Activated CD8-positive, alpha-beta memory T cell treated with anti-CD3 and anti-CD28 coated beads for 36 hours (primary cell): Measurements from ENCODE around the gene HS6ST1. TPM values are rescaled to one million over a fixed set of nuclear protein-coding genes. Genes with fewer than 3 reads are reported as not detected.

Source experiments
- CTCF ChIA-PET: fragments of 350-600 bp; sonication (Branson Sonifier 250); formaldehyde crosslinking; loops from one replicate; lab custom pipeline; 2021; ENCODE audit warnings: antibody characterized with exemption; lab: Charles Lee
- POLR2A ChIA-PET: fragments of 350-600 bp; sonication (Branson Sonifier 250); formaldehyde crosslinking; loops from one replicate; lab custom pipeline; 2021; ENCODE audit warnings: antibody characterized with exemption; lab: Charles Lee
- total RNA-seq, 2 experiments: library from RNA; stranded (reverse); gene quantifications; one replicate each; pipeline ENCODE4 v1.2.3, GENCODE V29; 2021

HS6ST1 gene
- 10 to 100 TPM; 16.0 to 18.1 TPM for total RNA-seq

DNA sequence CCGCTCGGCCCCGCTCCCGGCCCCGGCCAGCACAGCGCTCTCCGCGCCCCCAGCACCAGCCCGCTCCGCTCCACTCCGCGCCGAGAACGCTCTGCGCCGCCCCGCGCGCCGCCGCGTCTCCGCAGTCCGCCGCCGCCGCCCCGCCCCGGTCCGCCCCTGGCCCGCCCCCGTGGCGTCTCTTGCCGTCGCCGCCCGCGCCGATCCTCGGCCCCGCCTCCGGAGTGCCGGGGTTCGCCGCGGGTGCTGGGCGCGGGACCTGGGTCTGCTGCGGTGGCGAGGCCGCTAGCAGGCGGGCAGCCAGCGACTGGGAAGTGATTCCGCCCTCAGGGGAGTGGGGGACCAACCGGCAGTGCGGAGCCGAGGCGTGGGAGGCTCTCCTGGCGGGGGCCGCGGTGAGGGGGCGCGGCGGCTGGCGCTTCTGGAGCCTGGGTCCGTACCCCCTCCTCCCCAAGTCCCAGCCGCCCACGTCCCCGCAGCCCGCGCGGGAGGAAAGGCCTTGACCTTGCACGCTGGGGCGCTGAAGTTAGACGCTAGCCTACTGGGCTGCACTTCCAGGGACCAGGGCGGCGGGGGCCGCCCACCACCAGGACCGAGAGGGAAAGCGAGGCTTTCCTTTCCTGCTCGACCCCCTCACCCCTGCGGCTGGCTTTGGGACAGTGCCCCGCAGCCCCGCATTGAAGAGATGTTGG lies at the start of gene HS6ST1:
TSS of gene HS6ST1 (minus strand) at position 93 of the 689 bp plus-strand sequence. CDS start 305 bp downstream, outside the sequence.
- CTCF ChIA-PET, result no interaction called here
- POLR2A ChIA-PET, result no interaction called here

GRCh38 chr2:128367601-128368359 lies 49.1 kb upstream of the HS6ST1 start:
- CTCF ChIA-PET, result no interaction called here
- POLR2A ChIA-PET, result no interaction called here

GRCh38 chr2:128366713-128367511 lies 48.2 kb upstream of the HS6ST1 start:
- POLR2A ChIA-PET, result no interaction called here

DNA sequence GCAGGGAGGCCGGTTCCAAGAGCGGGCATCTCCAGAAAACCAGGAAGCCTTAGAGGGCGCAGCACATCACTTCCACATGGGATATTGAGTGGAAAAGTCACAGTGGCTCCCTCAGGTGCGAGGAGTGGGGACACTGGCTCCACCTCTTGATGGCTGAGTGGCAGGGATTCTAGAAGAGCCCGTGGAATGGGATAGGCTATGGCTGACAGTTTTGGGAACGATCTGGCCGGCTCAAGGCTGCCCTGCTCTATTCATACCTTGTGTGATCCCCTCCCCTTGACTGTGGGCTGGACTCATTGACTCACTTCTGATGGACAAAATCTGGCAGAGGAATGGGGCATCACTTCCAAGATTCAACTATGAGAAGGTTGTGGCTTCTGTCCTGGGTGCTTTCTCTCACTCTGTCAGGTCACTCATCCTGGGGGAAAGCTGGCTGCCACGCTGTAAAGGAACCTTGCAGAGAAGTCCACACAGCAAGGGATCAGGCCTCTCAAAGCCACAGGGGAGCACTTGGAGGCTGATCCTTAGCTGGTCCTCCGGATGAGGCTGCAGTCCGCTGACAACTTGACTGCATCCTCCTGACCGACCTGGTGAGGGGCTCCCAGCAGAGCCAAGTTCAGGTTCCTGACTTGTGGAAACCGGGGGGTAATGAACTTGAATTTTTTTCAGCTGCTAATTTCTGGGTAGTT lies 46.7 kb upstream of the HS6ST1 start:
- CTCF ChIA-PET, result no interaction called here
- POLR2A ChIA-PET, result no interaction called here

More at GRCh38 chr2:128366713-128367511, 48.2 kb upstream of the HS6ST1 start:
- CTCF ChIA-PET, result no interaction called here

- ChIA-PET CTCF (no interaction called here), POLR2A (no interaction called here)
These were observed 45.8 kb upstream of the HS6ST1 start for GRCh38 chr2:128364441-128364911.

GRCh38 chr2:128363934-128364361 lies 45.3 kb upstream of the HS6ST1 start:
- POLR2A ChIA-PET, result no interaction called here
- CTCF ChIA-PET, result no interaction called here

GRCh38 chr2:128362889-128363228 lies 44.2 kb upstream of the HS6ST1 start:
- ChIA-PET CTCF (no interaction called here), POLR2A (no interaction called here)

DNA sequence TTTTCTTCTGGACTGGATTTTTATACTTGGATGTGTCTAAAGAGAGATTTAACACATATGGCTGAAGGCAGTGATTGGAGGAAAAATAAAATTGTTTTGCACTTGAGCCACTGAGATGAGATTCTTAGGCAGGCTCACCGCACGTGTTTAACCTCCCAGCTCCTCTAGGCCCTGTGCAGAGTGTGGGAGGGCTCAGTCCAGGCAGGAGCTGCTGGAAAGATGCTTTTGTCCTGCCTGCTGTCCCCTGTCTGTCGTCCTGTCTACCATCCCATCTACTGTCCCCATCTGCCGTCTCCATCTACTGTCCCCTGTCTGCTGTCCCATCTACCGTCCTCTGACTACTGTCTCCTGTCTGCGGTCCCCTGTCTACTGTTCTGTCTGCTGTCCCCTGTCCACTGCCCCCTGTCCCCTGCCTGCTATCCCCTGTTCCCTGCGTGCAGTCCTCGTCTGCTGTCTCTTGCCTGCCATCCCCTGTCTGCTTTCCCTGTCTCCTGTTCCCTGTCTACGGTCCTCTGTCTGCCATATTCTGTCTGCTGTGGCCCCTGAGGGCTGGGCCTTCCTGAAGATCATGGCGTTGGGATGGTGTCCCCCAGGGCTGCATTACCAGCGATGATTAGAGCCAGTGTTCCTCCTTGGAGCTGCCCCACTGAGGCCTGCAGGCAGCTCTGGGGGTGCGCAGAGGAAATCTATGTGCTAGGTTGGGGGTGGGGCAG lies 43.7 kb upstream of the HS6ST1 start:
- ChIA-PET POLR2A (no interaction called here), CTCF (no interaction called here)

GRCh38 chr2:128361376-128362131 lies 42.9 kb upstream of the HS6ST1 start:
- POLR2A ChIA-PET, result no interaction called here
- CTCF ChIA-PET, result no interaction called here

DNA sequence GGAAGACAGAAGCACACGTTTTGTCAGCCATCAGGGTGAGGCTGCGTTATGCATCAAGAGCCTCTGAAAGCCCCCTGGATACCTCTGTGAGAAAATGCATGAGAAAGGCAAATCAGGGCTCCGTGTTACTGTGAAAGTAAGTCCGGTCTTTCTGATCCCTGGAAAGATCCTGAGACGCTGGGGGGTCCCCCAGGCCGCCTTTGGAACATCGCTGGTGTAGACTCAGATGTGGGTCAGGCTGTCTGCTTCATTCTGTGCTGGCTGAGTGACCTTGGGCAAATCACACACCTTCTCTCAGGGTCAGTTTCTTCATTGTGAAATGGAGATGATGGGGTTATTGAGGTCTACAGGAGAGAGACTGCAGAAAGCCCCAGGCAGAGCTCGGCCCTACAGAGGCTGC lies 42.0 kb upstream of the HS6ST1 start:
- CTCF ChIA-PET, result no interaction called here
- POLR2A ChIA-PET, result no interaction called here

- POLR2A ChIA-PET, result no interaction called here
- CTCF ChIA-PET, result no interaction called here
These were observed 41.2 kb upstream of the HS6ST1 start for GRCh38 chr2:128359841-128360240.

- ChIA-PET CTCF (no interaction called here), POLR2A (no interaction called here)
These were observed 40.5 kb upstream of the HS6ST1 start for GRCh38 chr2:128358941-128359731.

DNA sequence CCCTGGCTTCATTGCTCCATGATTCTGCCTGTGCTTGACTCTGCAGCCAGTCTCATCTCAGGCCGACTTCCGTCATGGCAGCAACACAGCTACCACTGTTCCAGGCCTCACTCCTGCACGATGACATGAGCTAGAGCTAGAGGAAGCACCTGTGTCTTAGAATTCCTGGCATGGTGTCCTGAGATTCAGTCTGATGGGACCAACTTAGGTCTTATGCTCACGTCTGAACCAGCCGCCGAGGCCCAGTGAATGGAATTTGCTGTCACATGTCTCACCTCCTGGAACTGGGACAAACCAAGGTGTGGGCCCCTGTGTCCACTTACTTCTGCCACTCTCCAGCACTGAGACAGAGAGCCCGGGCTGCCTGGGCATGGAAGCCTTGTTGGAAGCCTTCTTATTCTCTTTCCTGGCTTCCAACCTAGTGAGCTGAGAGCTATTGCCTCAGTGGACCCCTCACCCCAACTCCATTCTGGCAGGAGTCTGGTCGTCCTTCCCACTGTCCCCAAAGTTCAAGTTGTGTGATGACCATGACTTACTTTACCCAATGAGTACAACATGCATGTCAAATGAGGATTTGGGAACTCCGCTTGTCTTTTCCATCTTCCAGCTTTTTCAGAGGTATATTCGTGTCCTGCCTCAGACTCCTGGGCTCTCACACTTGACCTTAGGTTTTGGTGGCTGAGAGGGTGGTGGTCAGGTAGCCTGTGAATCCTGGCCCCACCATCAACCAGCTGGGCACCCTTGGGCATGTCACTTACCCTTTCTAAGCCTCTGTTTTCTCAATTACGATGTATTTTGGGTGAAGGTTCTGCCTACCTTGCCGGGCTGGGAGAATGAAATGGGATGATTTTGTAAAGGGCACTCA lies 39.1 kb upstream of the HS6ST1 start:
- POLR2A ChIA-PET, result no interaction called here
- CTCF ChIA-PET, result no interaction called here

- CTCF ChIA-PET, result no interaction called here
- POLR2A ChIA-PET, result no interaction called here
These were observed 37.5 kb upstream of the HS6ST1 start for GRCh38 chr2:128356127-128356526.

- POLR2A ChIA-PET, result no interaction called here
- CTCF ChIA-PET, result no interaction called here
These were observed 36.2 kb upstream of the HS6ST1 start for GRCh38 chr2:128354726-128355470.

DNA sequence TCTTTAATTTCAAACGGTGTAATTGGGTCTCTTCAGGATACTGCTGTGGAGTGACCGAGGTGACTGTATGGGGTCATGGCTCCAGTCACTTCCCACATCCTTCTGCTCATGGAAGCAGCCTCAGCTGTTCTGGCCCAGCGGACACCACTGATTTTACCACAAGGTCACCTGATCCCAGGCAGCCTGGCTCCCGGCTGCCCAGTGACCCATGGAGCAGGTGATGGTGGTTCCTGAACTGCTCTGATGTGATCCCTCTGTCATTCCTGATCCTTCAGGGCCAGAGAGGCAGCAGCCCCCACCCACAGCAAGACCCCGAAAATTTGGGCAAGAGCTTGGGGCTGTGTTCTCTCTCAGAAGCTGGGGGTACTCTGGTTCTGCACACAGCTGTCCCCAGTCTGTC lies 35.5 kb upstream of the HS6ST1 start:
- CTCF ChIA-PET, result no interaction called here

More for the DNA sequence above, 35.5 kb upstream of the HS6ST1 start:
- POLR2A ChIA-PET, result no interaction called here
